ES-I3 (cell line): Measurements from ENCODE around the gene KCNIP1.

Source experiments
- H3K36me3 ChIP-seq: 2 replicates; pipeline ENCODE4 v1.6.1; 2013; ENCODE audit warnings: mild to moderate bottlenecking, low read length, control low read depth, moderate library complexity; ENCODE audit not compliant: insufficient read depth
- H3K4me1 ChIP-seq: 2 replicates; pipeline ENCODE4 v1.6.1; 2013; ENCODE audit warnings: mild to moderate bottlenecking, control low read depth, low read length; ENCODE audit not compliant: insufficient read depth
- H3K9ac ChIP-seq: 2 replicates; pipeline ENCODE4 v1.6.1; 2013; ENCODE audit warnings: low read depth, mild to moderate bottlenecking, low read length, moderate library complexity
- H3K9me3 ChIP-seq: 2 replicates; pipeline ENCODE4 v1.6.1; 2013; ENCODE audit warnings: mild to moderate bottlenecking, low read length, moderate library complexity; ENCODE audit not compliant: control insufficient read depth, insufficient read depth

The KCNIP1 gene

DNA sequence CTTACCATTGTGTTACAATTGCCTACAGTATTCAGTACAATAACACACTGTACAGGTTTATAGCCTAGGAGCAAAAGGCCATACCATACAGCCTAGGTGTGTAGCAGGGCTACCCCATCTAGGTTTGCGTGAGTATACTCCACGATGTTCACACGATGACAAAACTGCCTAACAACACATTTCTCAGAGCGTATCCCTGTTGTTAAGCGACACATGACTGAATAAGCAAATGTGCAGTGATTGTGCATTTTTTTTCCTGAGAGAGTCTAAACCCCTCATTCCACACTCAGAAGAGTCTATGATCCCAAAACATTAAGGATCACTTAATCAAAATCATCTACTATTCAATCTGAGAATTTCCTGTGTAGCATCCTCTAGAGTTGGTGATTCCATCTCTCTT, 211.3 kb downstream of the KCNIP1 start:
- H3K9me3 ChIP-seq: peaks cover 4% of the 10 kb centered on the region; the same call in 1 of the 2 replicates
- H3K9ac ChIP-seq: no peak overlapping the region
- H3K36me3 ChIP-seq: no peaks in the 10 kb centered on the region
- no peaks in the 10 kb centered on the region for H3K4me1 ChIP-seq

DNA sequence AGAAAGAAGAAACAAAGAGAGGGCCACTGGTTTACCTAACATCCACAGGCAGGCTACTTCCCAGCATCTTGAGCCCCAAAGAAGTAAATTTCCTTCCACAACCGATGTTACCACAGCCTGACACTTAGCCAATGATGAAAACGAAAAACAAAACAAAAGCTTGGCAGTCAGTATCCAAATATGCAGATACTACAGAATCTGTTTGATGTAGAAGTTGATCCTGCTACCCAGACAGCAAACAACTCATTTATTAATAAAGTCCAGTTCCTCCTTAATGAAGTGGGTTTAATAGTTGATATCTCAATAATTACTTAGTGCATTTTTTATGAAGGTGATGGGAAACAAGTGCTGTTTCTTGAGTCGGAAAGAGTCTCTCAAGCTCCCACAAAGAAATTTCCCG, 212.6 kb downstream of the KCNIP1 start:
- peaks cover 4% of the 10 kb centered on the region; the same call in 1 of the 2 replicates for H3K9me3 ChIP-seq
- no peaks in the 10 kb centered on the region for H3K36me3 ChIP-seq
- no peak overlapping the region for H3K9ac ChIP-seq
- H3K4me1 ChIP-seq: no peaks in the 10 kb centered on the region

DNA sequence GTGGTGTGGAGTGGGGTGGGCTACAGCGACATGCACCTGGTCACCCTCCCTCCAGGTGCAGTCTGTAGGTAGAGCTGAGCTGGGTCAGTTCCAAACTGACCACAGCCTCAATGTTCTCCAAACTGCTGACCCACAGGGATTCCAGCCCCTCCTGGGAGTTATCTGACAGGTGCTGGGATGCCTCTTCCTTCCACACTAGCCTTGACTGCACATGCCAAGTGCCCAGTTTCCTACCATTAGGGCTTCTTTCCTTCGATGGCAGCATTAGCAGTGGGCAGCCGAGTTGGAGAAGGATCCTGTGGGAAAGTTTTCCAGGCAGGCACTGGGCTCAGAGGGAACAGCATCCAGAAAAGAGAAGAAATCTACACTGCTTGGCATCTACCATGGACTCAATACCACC, 215.7 kb downstream of the KCNIP1 start:
- Histone ChIP-seq H3K4me1 (no peaks in the 10 kb centered on the region), H3K9ac (no peak overlapping the region), H3K9me3 (peaks cover 4% of the 10 kb centered on the region; the same call in 1 of the 2 replicates), H3K36me3 (no peaks in the 10 kb centered on the region)

DNA sequence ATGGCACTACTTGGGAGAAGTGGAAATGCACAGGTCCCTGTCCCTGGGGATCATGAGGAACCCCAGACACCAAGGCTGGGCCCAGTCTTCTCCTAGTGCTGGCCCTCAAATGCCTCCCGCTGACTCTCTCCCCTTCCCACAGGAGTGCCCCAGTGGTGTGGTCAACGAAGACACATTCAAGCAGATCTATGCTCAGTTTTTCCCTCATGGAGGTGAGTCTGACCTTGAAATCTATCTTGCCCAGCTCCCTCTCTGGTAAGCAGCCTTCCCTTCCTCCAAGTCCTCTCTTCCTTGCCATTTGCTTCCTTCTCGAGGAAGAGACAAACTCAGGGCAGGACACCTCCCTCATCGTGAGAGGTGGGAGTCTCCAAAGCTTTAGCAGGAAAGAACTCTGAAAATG, 216.4 kb downstream of the KCNIP1 start:
- Histone ChIP-seq H3K4me1 (no peaks in the 10 kb centered on the region), H3K9ac (no peak overlapping the region), H3K36me3 (no peaks in the 10 kb centered on the region), H3K9me3 (peaks cover 4% of the 10 kb centered on the region; the same call in 1 of the 2 replicates)

DNA sequence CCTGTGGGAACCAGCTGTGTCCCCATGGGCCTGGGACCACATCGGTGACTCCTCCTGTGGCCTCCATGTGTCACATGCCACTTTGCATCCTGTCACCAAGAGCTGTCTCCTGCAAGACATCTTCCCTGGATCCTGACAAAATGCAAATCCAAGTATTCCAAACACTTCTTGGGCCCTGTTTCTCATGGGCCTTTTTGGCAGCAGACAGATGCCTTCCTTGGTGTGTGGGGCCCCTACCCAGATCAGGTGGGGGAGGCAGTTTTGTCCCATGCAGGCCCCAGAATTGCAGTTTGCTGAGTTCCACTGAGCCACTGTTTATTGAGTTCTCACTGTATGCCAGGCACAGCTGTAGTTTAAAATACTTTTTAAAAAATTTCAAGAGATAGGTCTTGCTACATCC, 217.2 kb downstream of the KCNIP1 start:
- Histone ChIP-seq H3K9me3 (peaks cover 4% of the 10 kb centered on the region; the same call in 1 of the 2 replicates), H3K9ac (no peak overlapping the region)

DNA sequence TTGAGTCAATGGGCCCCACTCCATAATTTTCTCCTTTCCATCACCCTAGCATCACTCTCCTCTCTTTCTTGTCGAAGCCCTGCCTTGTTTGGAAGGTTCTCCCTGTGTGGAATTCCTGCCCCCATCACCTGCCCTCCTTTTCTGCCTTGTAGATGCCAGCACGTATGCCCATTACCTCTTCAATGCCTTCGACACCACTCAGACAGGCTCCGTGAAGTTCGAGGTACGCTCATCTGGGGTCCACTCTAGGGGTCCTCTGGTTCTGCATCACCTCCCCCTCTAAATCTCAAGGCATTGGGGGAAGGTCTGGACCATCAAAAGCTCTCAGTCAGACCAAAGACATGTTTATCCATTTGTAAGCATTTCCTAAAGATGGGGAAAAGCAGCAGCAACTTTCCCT, 217.9 kb downstream of the KCNIP1 start:
- no peaks in the 10 kb centered on the region for H3K36me3 ChIP-seq

More for the DNA sequence above, 217.2 kb downstream of the KCNIP1 start:
- Histone ChIP-seq H3K4me1 (no peaks in the 10 kb centered on the region), H3K36me3 (no peaks in the 10 kb centered on the region)

DNA sequence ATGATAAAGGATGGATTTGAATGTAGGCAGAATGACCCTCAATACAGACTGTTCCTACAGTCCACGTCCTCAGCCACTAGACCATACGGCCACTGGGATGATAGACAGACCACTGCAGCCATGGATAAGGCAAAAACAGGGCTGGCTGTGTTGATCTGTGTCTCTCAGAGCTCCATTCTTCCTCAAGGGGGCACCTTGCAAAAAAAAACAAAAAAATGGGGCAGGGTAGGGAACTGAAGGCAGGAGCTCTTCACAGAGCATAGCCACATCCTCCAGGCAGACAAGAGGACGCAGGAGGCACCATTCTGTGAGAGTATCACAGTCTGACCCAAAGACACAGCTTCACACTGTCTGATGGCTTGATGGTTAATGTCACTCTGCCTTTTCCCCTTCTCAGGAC, 218.5 kb downstream of the KCNIP1 start:
- H3K36me3 ChIP-seq: no peaks in the 10 kb centered on the region
- peaks cover 4% of the 10 kb centered on the region; the same call in 1 of the 2 replicates for H3K9me3 ChIP-seq
- no peak overlapping the region for H3K9ac ChIP-seq
- H3K4me1 ChIP-seq: no peaks in the 10 kb centered on the region

More for the DNA sequence above, 217.9 kb downstream of the KCNIP1 start:
- Histone ChIP-seq H3K4me1 (no peaks in the 10 kb centered on the region), H3K9me3 (peaks cover 4% of the 10 kb centered on the region; the same call in 1 of the 2 replicates), H3K9ac (no peak overlapping the region)

DNA sequence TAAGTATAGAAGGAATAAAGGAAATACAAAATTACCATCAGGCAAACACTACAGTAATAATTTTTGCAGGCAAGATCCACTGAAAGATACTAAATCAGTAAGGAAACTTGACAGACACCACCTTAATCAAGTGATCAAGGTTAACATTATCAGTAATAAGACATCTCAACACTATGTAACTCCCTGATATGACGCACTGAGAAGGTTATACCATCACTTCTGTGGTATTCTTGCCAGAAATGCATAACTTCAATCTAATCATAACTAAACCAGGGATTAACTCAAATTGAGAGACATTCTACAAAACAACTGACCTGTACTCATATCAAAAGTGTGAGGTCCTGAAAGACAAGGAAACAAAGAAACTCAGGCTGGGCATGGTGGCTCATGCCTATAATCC, 227.2 kb downstream of the KCNIP1 start:
- Histone ChIP-seq H3K9ac (no peak overlapping the region), H3K4me1 (no peaks in the 10 kb centered on the region), H3K36me3 (no peaks in the 10 kb centered on the region), H3K9me3 (no peaks in the 10 kb centered on the region)

DNA sequence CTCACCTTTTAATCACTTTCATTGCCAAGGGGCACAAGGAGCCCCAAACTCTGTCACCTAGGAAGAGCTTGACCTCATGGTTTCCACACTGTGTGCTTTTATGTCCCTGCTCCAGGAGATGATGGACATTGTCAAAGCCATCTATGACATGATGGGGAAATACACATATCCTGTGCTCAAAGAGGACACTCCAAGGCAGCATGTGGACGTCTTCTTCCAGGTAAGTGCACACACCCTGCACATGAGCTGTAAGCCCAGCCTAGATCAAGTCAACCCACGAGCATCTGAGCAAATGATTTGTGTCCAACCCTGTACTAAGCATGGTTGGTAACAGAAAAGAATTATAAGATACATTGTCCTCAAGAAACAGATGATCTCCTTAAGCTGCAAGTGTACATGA, 228.9 kb downstream of the KCNIP1 start:
- H3K36me3 ChIP-seq: no peaks in the 10 kb centered on the region; the same call in 1 of the 2 replicates
- no peaks in the 10 kb centered on the region for H3K9me3 ChIP-seq
- 0 out of 2 replicates have a peak, but pooled peaks cover 5% of the 10 kb centered on the region for H3K4me1 ChIP-seq
- H3K9ac ChIP-seq: no peak overlapping the region

DNA sequence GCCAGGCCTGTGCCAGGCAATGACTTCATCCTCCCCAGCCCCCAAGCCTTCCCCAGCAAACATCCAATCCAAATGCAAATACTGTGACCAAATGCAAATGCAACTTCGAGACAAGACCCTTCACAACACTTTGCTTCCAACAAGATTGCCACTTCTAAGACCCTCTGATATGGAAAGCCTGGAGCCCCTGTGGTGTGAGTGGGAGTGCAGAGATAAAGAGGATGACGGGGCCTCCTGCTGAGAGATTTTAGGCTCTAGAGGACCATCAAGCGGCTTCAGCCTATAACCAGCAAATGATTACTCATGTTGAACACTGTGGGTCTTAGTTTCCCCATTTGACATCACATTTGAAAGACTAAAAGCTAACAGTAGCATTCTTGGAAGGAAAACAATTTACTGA, 233.1 kb downstream of the KCNIP1 start:
- Histone ChIP-seq H3K9me3 (no peaks in the 10 kb centered on the region), H3K36me3 (no peaks in the 10 kb centered on the region; the same call in 1 of the 2 replicates), H3K9ac (no peak overlapping the region), H3K4me1 (0 out of 2 replicates have a peak, but pooled peaks cover 5% of the 10 kb centered on the region)

DNA sequence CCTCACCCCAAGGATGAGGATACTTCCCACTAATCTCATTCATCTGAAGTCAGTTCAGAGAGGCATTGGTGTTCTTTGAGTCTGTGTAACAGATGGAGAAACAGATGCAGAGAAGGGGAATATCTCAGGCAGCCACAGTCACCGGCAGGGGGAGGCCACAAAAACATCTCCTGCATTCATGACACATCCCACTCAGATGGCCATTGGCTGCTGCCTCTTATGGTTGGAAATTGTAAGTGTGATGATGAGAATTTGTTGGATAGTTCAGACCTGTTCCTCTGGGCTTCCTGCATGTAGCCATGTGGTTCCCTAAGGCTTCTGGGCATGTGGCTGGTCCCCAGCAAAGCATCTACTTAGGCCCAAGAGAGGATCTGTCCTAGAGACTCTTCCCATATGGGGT, 233.8 kb downstream of the KCNIP1 start:
- H3K9ac ChIP-seq: no peak overlapping the region
- no peaks in the 10 kb centered on the region; the same call in 1 of the 2 replicates for H3K36me3 ChIP-seq
- 0 out of 2 replicates have a peak, but pooled peaks cover 5% of the 10 kb centered on the region for H3K4me1 ChIP-seq
- no peaks in the 10 kb centered on the region for H3K9me3 ChIP-seq

DNA sequence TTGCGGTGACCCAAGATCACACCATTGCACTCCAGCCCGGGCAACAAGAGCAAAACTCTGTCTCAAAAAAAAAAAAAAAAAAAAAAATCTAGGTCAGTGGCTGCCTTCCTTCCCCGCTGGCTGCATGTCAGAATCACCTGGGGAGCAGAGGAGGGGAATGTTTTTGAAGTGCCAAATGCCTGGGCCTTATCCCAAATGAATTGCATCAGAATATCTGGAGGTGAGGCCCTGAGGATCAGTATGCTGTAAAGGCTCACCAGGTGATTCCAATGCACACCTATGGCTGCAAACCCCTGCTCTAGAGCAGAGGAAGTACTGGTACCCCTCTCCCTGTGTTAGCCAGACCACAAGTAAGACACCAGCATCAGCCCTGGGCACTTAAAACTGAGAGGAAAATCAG, 235.0 kb downstream of the KCNIP1 start:
- Histone ChIP-seq H3K9me3 (no peaks in the 10 kb centered on the region; the same call in 1 of the 2 replicates), H3K36me3 (no peaks in the 10 kb centered on the region; the same call in 1 of the 2 replicates), H3K4me1 (0 out of 2 replicates have a peak, but pooled peaks cover 5% of the 10 kb centered on the region), H3K9ac (no peak overlapping the region)

DNA sequence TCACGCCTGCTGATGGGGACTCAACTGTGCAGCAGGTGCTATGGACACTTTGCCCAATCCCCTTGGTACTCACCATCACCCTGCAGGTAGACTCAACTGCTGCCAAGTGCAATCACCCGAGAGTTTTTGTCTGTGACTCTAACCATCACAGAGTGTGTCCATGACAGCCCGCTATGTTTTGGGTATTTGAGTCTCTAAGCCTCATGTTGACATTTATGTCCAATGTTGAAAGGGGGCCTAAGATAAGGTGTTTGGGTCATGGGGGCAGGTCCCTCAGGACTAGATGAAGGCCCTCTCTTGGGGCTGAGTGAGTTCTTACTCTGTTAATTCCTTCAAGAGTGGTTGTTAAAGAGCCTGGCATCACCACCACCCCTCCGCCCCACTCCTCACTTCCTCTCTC, 235.6 kb downstream of the KCNIP1 start:
- Histone ChIP-seq H3K4me1 (0 out of 2 replicates have a peak, but pooled peaks cover 5% of the 10 kb centered on the region), H3K9me3 (no peaks in the 10 kb centered on the region; the same call in 1 of the 2 replicates), H3K9ac (no peak overlapping the region), H3K36me3 (no peaks in the 10 kb centered on the region; the same call in 1 of the 2 replicates)

DNA sequence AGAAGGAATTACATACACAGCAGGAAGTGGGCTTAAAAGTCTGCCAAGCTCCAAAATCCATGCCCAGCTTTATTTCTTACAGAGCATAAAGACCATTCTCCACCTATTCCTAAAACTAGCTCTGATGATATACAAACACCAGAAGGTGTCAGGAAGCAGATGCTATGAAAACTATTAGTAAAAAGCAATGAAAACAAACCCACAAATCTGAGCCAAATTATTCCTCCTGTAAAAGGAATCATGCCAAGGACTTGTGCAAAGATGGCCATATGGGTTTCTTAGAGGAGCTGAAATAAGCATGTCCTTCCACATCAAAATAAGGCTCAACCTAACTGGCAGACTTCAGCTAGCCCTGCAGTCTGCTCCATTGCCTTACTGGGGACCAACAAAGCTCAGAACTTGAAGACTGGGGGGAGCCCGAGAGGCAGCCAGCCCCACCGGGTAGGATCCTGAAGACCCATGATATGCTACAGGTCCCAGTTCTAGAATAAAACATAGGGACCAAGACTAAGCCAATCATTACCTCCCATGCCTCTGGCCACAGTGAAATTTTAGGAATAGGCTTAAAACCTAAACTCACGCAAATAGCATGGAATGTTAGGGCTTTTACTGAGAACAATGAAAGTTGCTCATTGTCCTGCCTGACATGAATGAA, 236.9 kb downstream of the KCNIP1 start:
- Histone ChIP-seq H3K4me1 (peaks cover 16% of the 10 kb centered on the region), H3K9me3 (no peaks in the 10 kb centered on the region; the same call in 1 of the 2 replicates), H3K9ac (no peak overlapping the region), H3K36me3 (no peaks in the 10 kb centered on the region; the same call in 1 of the 2 replicates)

DNA sequence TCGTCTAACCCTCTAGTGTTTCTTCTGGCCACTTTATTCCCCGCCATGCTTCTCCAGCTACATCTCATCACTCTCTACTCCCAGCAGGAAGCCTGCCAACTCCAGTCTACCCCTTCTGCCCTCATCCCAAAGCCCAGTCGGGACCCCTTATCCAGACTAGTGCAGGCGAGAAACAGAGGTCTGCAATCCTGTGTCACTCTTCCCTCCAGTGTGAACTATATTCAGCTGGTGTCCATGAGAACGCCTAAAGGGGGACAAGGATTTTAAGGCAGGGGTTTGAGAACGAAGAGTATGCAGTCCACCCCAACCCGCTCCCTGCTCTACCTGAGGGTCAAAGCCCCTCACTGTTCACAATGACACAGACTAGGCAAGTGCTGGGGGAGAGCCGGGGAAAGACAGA, 238.0 kb downstream of the KCNIP1 start:
- Histone ChIP-seq H3K4me1 (peaks cover 23% of the 10 kb centered on the region), H3K36me3 (no peaks in the 10 kb centered on the region; the same call in 1 of the 2 replicates), H3K9me3 (no peaks in the 10 kb centered on the region; the same call in 1 of the 2 replicates), H3K9ac (no peak overlapping the region)
